Muscle of leg (tissue), 11 donors: ENCODE data around the gene SLC6A17. TPM values are rescaled to one million over a fixed set of nuclear protein-coding genes. Genes with fewer than 3 reads are reported as not detected.

Experiments used
- DNase-seq: peaks from one replicate; pipeline ENCODE4 v3.0.0; 2013
- H3K27ac ChIP-seq: one replicate; pipeline ENCODE4 v1.5.1; 2013; ENCODE audit warnings: mild to moderate bottlenecking, low read length, control low read depth
- H3K27me3 ChIP-seq: one replicate; pipeline ENCODE4 v1.6.1; 2013; ENCODE audit warnings: low read length; ENCODE audit not compliant: control insufficient read depth, insufficient read depth
- H3K36me3 ChIP-seq: one replicate; pipeline ENCODE4 v1.6.1; 2013; ENCODE audit warnings: low read length; ENCODE audit not compliant: control insufficient read depth, insufficient read depth
- H3K4me1 ChIP-seq: one replicate; pipeline ENCODE4 v1.6.1; 2013; ENCODE audit warnings: low read length; ENCODE audit not compliant: control insufficient read depth, insufficient read depth
- H3K4me3 ChIP-seq: one replicate; pipeline ENCODE4 v1.5.1; 2013; ENCODE audit warnings: low read length, control low read depth
- H3K9me3 ChIP-seq: replicated peaks from 2 replicates; pipeline ENCODE4 v1.6.1; 2013; ENCODE audit warnings: low read depth, low read length; ENCODE audit not compliant: control insufficient read depth
- WGBS: methylation state at CpG from one replicate; pipeline ENCODE4 v1.1.5; 2013; ENCODE audit warnings: missing lambda C conversion rate; ENCODE audit not compliant: insufficient coverage; 5-methylcytosine and 5-hydroxymethylcytosine counted together
- polyA plus RNA-seq, 8 donors: library from polyadenylated mRNA; unstranded; fragments of 120-200 nt; gene quantifications; one replicate each; pipeline versions ENCODE4 v1.2.1 to v1.2.3, GENCODE V29; 2013; ENCODE audit warnings: inconsistent platforms in 1 of 8, low replicate concordance in 1 of 8; ENCODE audit not compliant: insufficient read length in 8 of 8, insufficient read depth in 1 of 8
- total RNA-seq: library from RNA; stranded (reverse); fragments of 120-200 nt; gene quantifications from one replicate; pipeline ENCODE4 v1.2.4, GENCODE V29; 2013

SLC6A17 gene
- total and polyA plus RNA-seq, 9 donors, result 0.04 to 0.79 (median 0.25) TPM

DNA sequence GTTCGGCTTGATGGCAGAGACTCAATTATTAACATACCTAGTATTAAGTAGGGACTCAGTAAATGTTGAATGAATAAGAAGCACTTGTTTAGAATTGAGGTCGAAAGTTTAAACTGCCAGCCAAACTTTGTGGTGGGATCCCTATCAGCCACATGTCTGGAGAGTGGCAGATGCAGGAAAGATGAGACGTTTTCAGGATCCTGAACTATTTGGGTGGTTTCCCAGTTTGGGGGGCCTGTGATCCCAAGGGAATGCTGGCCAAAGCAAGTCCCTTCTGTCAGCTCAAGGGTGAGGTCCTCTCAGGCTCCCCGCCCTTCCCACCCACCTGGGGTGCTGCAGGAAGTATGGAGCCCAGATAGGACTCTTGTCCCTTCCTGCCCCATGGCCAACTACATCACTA, 98.5 kb downstream of the SLC6A17 start:
- 50% methylated on average over 1 of the region's 4 CpGs for WGBS
- DNase-seq, result peak; percentile 23

DNA sequence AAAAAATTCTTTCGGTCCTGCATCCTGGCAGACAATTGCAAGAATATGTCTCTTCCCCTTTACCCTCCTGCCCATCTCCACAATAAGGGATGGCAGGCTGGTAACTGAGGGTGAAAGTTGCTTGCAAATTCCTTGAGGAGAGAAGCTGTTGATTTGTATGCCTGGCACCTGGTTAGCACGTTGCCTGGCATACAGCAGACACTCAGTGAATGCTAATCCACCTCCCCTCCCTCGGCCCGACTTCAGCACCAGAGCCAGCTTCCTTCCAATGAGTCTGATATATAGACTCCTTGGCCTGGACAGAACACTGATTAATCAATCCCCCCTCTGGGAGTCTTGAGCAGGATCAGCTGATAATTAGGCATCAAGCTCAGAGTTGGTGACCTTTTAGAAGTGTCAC, 99.0 kb downstream of the SLC6A17 start:
- no peak for DNase-seq
- no peaks in the 10 kb centered on the region for H3K27me3 ChIP-seq
- H3K4me3 ChIP-seq, result no peak overlapping the region
- WGBS, result 11% methylated on average over 3 of the region's 4 CpGs
- H3K4me1 ChIP-seq, result peaks cover 4% of the 10 kb centered on the region
- H3K9me3 ChIP-seq, result no peaks in the 10 kb centered on the region
- H3K36me3 ChIP-seq, result no peaks in the 10 kb centered on the region
- no peak overlapping the region for H3K27ac ChIP-seq

More for the DNA sequence above, 98.5 kb downstream of the SLC6A17 start:
- Histone ChIP-seq H3K27me3 (no peaks in the 10 kb centered on the region), H3K9me3 (no peaks in the 10 kb centered on the region), H3K4me1 (peaks cover 7% of the 10 kb centered on the region), H3K4me3 (no peak overlapping the region), H3K27ac (no peak overlapping the region), H3K36me3 (no peaks in the 10 kb centered on the region)

DNA sequence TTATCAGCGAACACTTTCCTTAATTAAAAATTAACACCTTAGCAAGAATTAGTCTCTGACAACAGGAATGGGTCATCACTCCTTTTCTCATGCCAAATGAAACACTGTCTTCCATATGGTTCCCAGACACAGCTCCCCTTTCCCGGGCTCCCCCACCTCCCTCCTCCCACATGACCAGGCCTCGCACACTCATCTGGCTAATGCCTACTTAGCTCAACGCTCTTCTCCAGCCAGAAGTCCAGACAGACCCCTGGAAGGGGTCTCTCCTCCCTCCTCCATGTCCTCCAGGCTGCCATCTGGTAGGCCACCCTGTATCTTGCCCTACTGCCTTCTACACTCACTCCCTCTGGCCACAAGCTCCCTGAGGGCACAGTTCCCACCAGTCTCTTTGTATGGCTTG, 99.7 kb downstream of the SLC6A17 start:
- Histone ChIP-seq H3K27ac (no peak overlapping the region), H3K4me1 (peaks cover 4% of the 10 kb centered on the region), H3K4me3 (no peak overlapping the region), H3K27me3 (no peaks in the 10 kb centered on the region), H3K9me3 (no peaks in the 10 kb centered on the region), H3K36me3 (no peaks in the 10 kb centered on the region)
- no peak for DNase-seq
- 27% methylated on average over 4 of the region's 4 CpGs for WGBS

DNA sequence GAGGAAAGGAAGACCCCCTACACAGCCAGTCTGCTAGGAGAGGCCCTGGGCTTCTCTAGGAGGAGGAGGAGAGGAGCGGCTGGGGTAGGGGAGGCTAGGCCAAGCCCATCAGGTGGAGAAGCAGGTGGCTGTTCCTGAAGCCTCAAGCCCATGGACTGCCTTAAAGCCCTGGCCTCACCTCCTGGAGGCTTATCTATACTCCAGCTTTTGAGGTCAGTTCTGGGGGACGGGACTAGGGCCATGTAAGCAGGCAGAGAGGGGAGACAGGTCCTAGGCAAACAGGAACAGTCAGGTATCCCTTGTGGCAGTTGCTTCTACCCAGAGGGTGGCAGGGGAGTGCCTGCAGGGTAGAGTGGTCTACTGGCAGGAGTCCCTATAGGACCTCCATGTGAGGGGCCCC, 100.5 kb downstream of the SLC6A17 start:
- H3K27me3 ChIP-seq, result no peaks in the 10 kb centered on the region
- H3K36me3 ChIP-seq, result no peaks in the 10 kb centered on the region
- no peak overlapping the region for H3K27ac ChIP-seq
- no peak for DNase-seq
- WGBS, result 67% methylated on average over 1 of the region's 2 CpGs
- no peaks in the 10 kb centered on the region for H3K9me3 ChIP-seq
- peaks cover 4% of the 10 kb centered on the region for H3K4me1 ChIP-seq
- no peak overlapping the region for H3K4me3 ChIP-seq

Other genes with a start within 250 kb of the SLC6A17 start
- gene CSF1, start 239.6 kb upstream of the SLC6A17 start, total RNA-seq, result 6.3 TPM
- 10 to 100 TPM in 4 of 8 donors, 1 to 10 TPM in 4; 8.6 to 14.1 (median 9.8) TPM for gene CSF1, start 239.6 kb upstream of the SLC6A17 start, polyA plus RNA-seq
- gene AHCYL1, start 165.7 kb upstream of the SLC6A17 start, total RNA-seq, result 20.6 TPM
- 10 to 100 TPM; 34.8 to 50.9 (median 40.8) TPM for gene AHCYL1, start 165.7 kb upstream of the SLC6A17 start, polyA plus RNA-seq
- 33.6 TPM for gene STRIP1, start 115.9 kb upstream of the SLC6A17 start, total RNA-seq
- 10 to 100 TPM; 26.5 to 33.4 (median 29.3) TPM for gene STRIP1, start 115.9 kb upstream of the SLC6A17 start, polyA plus RNA-seq
- gene ALX3, start 79.8 kb upstream of the SLC6A17 start, total RNA-seq, result not detected
- not detected for gene ALX3, start 79.8 kb upstream of the SLC6A17 start, polyA plus RNA-seq
- gene UBL4B, start 38.1 kb upstream of the SLC6A17 start, total RNA-seq, result not detected
- not detected for gene UBL4B, start 38.1 kb upstream of the SLC6A17 start, polyA plus RNA-seq
- gene KCNC4, start 59.8 kb downstream of the SLC6A17 start, total RNA-seq, result 2.7 TPM
- gene KCNC4, start 59.8 kb downstream of the SLC6A17 start, polyA plus RNA-seq, result 1 to 10 TPM; 5.7 to 8.8 (median 7.9) TPM
- gene RBM15, start 188.9 kb downstream of the SLC6A17 start, total RNA-seq, result 18.8 TPM
- gene RBM15, start 188.9 kb downstream of the SLC6A17 start, polyA plus RNA-seq, result 1 to 10 TPM; 5.0 to 9.4 (median 8.5) TPM
- gene SLC16A4, start 240.5 kb downstream of the SLC6A17 start, total RNA-seq, result 9.1 TPM
- gene SLC16A4, start 240.5 kb downstream of the SLC6A17 start, polyA plus RNA-seq, result 10 to 100 TPM in 2 of 8 donors, 1 to 10 TPM in 6; 6.5 to 11.6 (median 8.5) TPM